ENCODE data around the gene SPO11. TPM values are rescaled to one million over a fixed set of nuclear protein-coding genes. Genes with fewer than 3 reads are reported as not detected.

Gene SPO11
- total RNA-seq, 1 experiment from 2014 or later: not detected

DNA sequence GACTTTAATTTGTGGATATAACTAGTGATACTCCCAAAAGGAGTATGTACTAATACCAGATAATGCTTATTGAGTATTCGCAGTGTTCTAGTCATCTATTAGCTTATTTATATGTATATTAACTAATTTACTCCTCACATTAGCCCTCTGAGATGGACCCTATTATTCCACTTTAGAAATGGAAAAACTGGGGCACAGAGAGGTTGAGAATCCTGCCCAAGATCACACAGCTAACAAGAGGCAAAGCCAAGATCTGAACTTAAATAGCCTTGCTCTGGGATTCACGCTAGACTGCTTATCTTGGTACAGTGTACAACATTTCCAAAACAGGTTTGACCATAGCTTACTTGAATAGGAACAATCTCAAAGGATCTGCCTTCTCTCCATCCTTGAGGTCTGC lies 8.5 kb upstream of the SPO11 start:
- TF ChIP-seq EZH2 (IDR thresholded peaks at IDR 0.05; ENCODE audit: low read depth) (no peak), CTCF (conservative IDR thresholded peaks at IDR 0.05) (no peak)
- peaks cover 9% of the 10 kb centered on the region for H3F3A ChIP-seq (ENCODE audit: insufficient read depth, low read depth)
- no peaks in the 10 kb centered on the region for H3K27me3 ChIP-seq (ENCODE audit: insufficient read depth, low read depth)
- no peak overlapping the region for H2AFZ ChIP-seq
- H3K4me1 ChIP-seq (replicated peaks; ENCODE audit: insufficient read depth): peaks cover 37% of the 10 kb centered on the region
- ChIA-PET CTCF (no interaction called here), POLR2A (ENCODE audit: unreplicated experiment) (no interaction called here)
- H3K4me3 ChIP-seq: no peak overlapping the region
- no peaks in the 10 kb centered on the region for H3K9me3 ChIP-seq (ENCODE audit: insufficient read depth, low read depth)
- H3K4me2 ChIP-seq: no peak overlapping the region
- no peak for DNase-seq
- no TSS peak for BruUV-seq (replicated peaks)
- intact Hi-C loops (cut with micrococcal nuclease; ENCODE audit: unreplicated experiment): no loop called here
- no peaks in the 10 kb centered on the region for H3K9me2 ChIP-seq (ENCODE audit: insufficient read depth)
- no peaks in the 10 kb centered on the region for H3K79me2 ChIP-seq (ENCODE audit: low read depth)
- no peaks in the 10 kb centered on the region for H3K36me3 ChIP-seq (ENCODE audit: low read depth)
- no peak overlapping the region for H3K27ac ChIP-seq
- H4K20me1 ChIP-seq (ENCODE audit: insufficient read depth): no peaks in the 10 kb centered on the region

DNA sequence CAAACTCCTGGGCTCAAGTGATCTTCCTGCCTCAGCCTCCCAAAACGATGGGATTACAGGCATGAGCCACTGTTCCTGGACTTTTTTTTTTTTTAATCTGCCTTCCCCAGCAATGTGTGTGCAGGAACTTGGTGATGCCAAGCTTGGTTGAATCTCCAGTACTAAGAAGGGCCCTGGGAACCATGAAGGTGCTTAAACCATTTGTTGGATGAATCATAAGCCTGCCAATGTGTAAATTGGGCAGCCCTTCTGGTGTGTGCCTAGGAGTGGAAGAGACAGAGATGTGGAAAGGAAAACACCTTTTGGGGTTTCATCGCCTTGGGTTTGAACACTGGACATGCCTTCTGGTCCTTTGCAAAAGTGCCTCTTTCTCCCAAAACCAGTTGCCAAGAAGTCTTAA lies 7.1 kb upstream of the SPO11 start:
- peak overlapping the region; percentile 1; the same call in 1 of the 2 replicates for H3K27ac ChIP-seq
- CTCF ChIA-PET: no interaction called here

GRCh38 chr20:57323034-57323433 lies 6.6 kb upstream of the SPO11 start:
- TF ChIP-seq CTCF (conservative IDR thresholded peaks at IDR 0.05): no peak
- Histone ChIP-seq H3K9me2 (ENCODE audit: insufficient read depth) (no peaks in the 10 kb centered on the region), H3K27ac (peak overlapping the region; percentile 20; the same call in 1 of the 2 replicates), H3K9me3 (ENCODE audit: insufficient read depth, low read depth) (no peaks in the 10 kb centered on the region), H3F3A (ENCODE audit: insufficient read depth, low read depth) (peaks cover 23% of the 10 kb centered on the region), H3K4me1 (replicated peaks; ENCODE audit: insufficient read depth) (peaks cover 40% of the 10 kb centered on the region), H3K4me3 (no peak overlapping the region), H3K4me2 (peak overlapping the region; percentile 56), H2AFZ (no peak overlapping the region), H3K36me3 (ENCODE audit: low read depth) (no peaks in the 10 kb centered on the region), H3K79me2 (ENCODE audit: low read depth) (no peaks in the 10 kb centered on the region), H4K20me1 (ENCODE audit: insufficient read depth) (no peaks in the 10 kb centered on the region), H3K27me3 (ENCODE audit: insufficient read depth, low read depth) (no peaks in the 10 kb centered on the region)
- POLR2A ChIA-PET (ENCODE audit: unreplicated experiment): interaction anchor here (0.6 kb wide), 1 partner anchor 186 kb away, joined by 4 read pairs; no protein-coding TSS in a partner anchor
- intact Hi-C loops (cut with micrococcal nuclease; ENCODE audit: unreplicated experiment): no loop called here
- no TSS peak for BruUV-seq (replicated peaks)
- CTCF ChIA-PET: interaction anchor here (0.5 kb wide), 1 partner anchor 1329 kb away, joined by 15 read pairs; no protein-coding TSS in a partner anchor
- DNase-seq: peak; percentile 74 to 85

More for the DNA sequence above, 7.1 kb upstream of the SPO11 start:
- TF ChIP-seq CTCF (conservative IDR thresholded peaks at IDR 0.05): no peak
- no peak for TF ChIP-seq EZH2 (IDR thresholded peaks at IDR 0.05; ENCODE audit: low read depth)
- Histone ChIP-seq H3K27me3 (ENCODE audit: insufficient read depth, low read depth) (no peaks in the 10 kb centered on the region), H3K79me2 (ENCODE audit: low read depth) (no peaks in the 10 kb centered on the region), H3K9me2 (ENCODE audit: insufficient read depth) (no peaks in the 10 kb centered on the region), H2AFZ (no peak overlapping the region), H3K4me1 (replicated peaks; ENCODE audit: insufficient read depth) (peaks cover 39% of the 10 kb centered on the region), H3K36me3 (ENCODE audit: low read depth) (no peaks in the 10 kb centered on the region), H4K20me1 (ENCODE audit: insufficient read depth) (no peaks in the 10 kb centered on the region), H3K4me3 (no peak overlapping the region), H3K9me3 (ENCODE audit: insufficient read depth, low read depth) (no peaks in the 10 kb centered on the region), H3K4me2 (peak overlapping the region; percentile 56), H3F3A (ENCODE audit: insufficient read depth, low read depth) (peaks cover 20% of the 10 kb centered on the region)
- peak in 1 of 2 experiments; percentile 73 for DNase-seq
- POLR2A ChIA-PET (ENCODE audit: unreplicated experiment): interaction anchor here (0.6 kb wide), 1 partner anchor 186 kb away, joined by 4 read pairs; no protein-coding TSS in a partner anchor
- BruUV-seq (replicated peaks): no TSS peak
- intact Hi-C loops (cut with micrococcal nuclease; ENCODE audit: unreplicated experiment): no loop called here
